Measurements from ENCODE around the gene KLHDC3.

The KLHDC3 gene

GRCh38 chr6:42978839-42979522, 35.1 kb upstream of the KLHDC3 start, which contains the start of gene PEX6:
PEX6 (minus strand) TSS chr6:42979181; CDS start chr6:42979150, 31 bp downstream.
- Histone ChIP-seq H3F3A (ENCODE audit: insufficient read depth, low read length) (peaks cover 4% of the 10 kb centered on the region; the same call in 1 of the 2 replicates), H3K36me3 (ENCODE audit: insufficient read depth, low read length) (peaks cover 21% of the 10 kb centered on the region), H3K27me3 (ENCODE audit: insufficient read depth, low read length) (no peaks in the 10 kb centered on the region), H3K4me1 (ENCODE audit: insufficient read depth, low read length, severe bottlenecking) (peaks cover 40% of the 10 kb centered on the region), H3K4me2 (ENCODE audit: low read length) (peak within 1 kb of the TSS; percentile 97), H3K4me3 (ENCODE audit: low read depth, low read length, poor library complexity, severe bottlenecking) (peak within 1 kb of the TSS; percentile 85), H3K9me3 (ENCODE audit: low read length) (no peaks in the 10 kb centered on the region), H2AFZ (ENCODE audit: low read length) (0 out of 2 replicates have a peak within 1 kb of the TSS, but pooled peaks have one; percentile 22), H4K20me1 (ENCODE audit: insufficient read depth, low read length) (no peaks in the 10 kb centered on the region), H3K79me2 (ENCODE audit: insufficient read depth, low read length) (peaks cover 4% of the 10 kb centered on the region; the same call in 1 of the 2 replicates), H3K27ac (ENCODE audit: low read depth, low read length, poor library complexity, severe bottlenecking) (peak within 1 kb of the TSS; percentile 70), H3K9me2 (ENCODE audit: low read depth, low read length) (no peaks in the 10 kb centered on the region), H3K9ac (ENCODE audit: low read length) (peak within 1 kb of the TSS; percentile 87)
- TF ChIP-seq CTCF (IDR thresholded peaks at IDR 0.05; ENCODE audit: low read length) (no peak), EZH2 (IDR thresholded peaks at IDR 0.05; ENCODE audit: borderline replicate concordance, low read length) (no peak)

GRCh38 chr6:42979523-42980177, 34.4 kb upstream of the KLHDC3 start:
- Histone ChIP-seq H3K4me2 (ENCODE audit: low read length) (peak overlapping the region; percentile 97), H3K27ac (ENCODE audit: low read depth, low read length, poor library complexity, severe bottlenecking) (peak overlapping the region; percentile 70), H3K4me3 (ENCODE audit: low read depth, low read length, poor library complexity, severe bottlenecking) (peak overlapping the region; percentile 85), H3K36me3 (ENCODE audit: insufficient read depth, low read length) (peaks cover 17% of the 10 kb centered on the region), H4K20me1 (ENCODE audit: insufficient read depth, low read length) (no peaks in the 10 kb centered on the region), H3F3A (ENCODE audit: insufficient read depth, low read length) (peaks cover 4% of the 10 kb centered on the region; the same call in 1 of the 2 replicates), H3K9ac (ENCODE audit: low read length) (peak overlapping the region; percentile 87), H3K9me3 (ENCODE audit: low read length) (no peaks in the 10 kb centered on the region), H3K79me2 (ENCODE audit: insufficient read depth, low read length) (peaks cover 4% of the 10 kb centered on the region; the same call in 1 of the 2 replicates), H3K9me2 (ENCODE audit: low read depth, low read length) (no peaks in the 10 kb centered on the region), H3K27me3 (ENCODE audit: insufficient read depth, low read length) (no peaks in the 10 kb centered on the region), H3K4me1 (ENCODE audit: insufficient read depth, low read length, severe bottlenecking) (peaks cover 40% of the 10 kb centered on the region), H2AFZ (ENCODE audit: low read length) (0 out of 2 replicates have a peak overlapping the region, but pooled peaks have one; percentile 22)
- TF ChIP-seq EZH2 (IDR thresholded peaks at IDR 0.05; ENCODE audit: borderline replicate concordance, low read length) (no peak), CTCF (IDR thresholded peaks at IDR 0.05; ENCODE audit: low read length) (no peak)

GRCh38 chr6:42981836-42982235, 32.2 kb upstream of the KLHDC3 start:
- Histone ChIP-seq H3K4me1 (ENCODE audit: insufficient read depth, low read length, severe bottlenecking) (peaks cover 49% of the 10 kb centered on the region), H3K4me2 (ENCODE audit: low read length) (no peak overlapping the region), H3K9me3 (ENCODE audit: low read length) (no peaks in the 10 kb centered on the region), H4K20me1 (ENCODE audit: insufficient read depth, low read length) (no peaks in the 10 kb centered on the region), H3K27ac (ENCODE audit: low read depth, low read length, poor library complexity, severe bottlenecking) (no peak overlapping the region), H2AFZ (ENCODE audit: low read length) (no peak overlapping the region), H3K79me2 (ENCODE audit: insufficient read depth, low read length) (peaks cover 10% of the 10 kb centered on the region), H3K9ac (ENCODE audit: low read length) (no peak overlapping the region), H3F3A (ENCODE audit: insufficient read depth, low read length) (peaks cover 4% of the 10 kb centered on the region; the same call in 1 of the 2 replicates), H3K36me3 (ENCODE audit: insufficient read depth, low read length) (0 out of 2 replicates have a peak, but pooled peaks cover 4% of the 10 kb centered on the region), H3K27me3 (ENCODE audit: insufficient read depth, low read length) (no peaks in the 10 kb centered on the region), H3K4me3 (ENCODE audit: low read depth, low read length, poor library complexity, severe bottlenecking) (no peak overlapping the region), H3K9me2 (ENCODE audit: low read depth, low read length) (no peaks in the 10 kb centered on the region)
- no peak for TF ChIP-seq CTCF (IDR thresholded peaks at IDR 0.05; ENCODE audit: low read length)
- TF ChIP-seq EZH2 (IDR thresholded peaks at IDR 0.05; ENCODE audit: borderline replicate concordance, low read length): no peak
